ENCODE measurements around the gene LGI1. TPM values are rescaled to one million over a fixed set of nuclear protein-coding genes. Genes with fewer than 3 reads are reported as not detected.

Gene LGI1
- polyA plus RNA-seq, 3 donors: 0.03 TPM; not detected in 2

GRCh38 chr10:93722550-93722949 lies 35.2 kb upstream of the LGI1 start:
- H3K36me3 Mint-ChIP-seq: no peaks in the 10 kb centered on the region
- TF ChIP-seq, protein P1, sequence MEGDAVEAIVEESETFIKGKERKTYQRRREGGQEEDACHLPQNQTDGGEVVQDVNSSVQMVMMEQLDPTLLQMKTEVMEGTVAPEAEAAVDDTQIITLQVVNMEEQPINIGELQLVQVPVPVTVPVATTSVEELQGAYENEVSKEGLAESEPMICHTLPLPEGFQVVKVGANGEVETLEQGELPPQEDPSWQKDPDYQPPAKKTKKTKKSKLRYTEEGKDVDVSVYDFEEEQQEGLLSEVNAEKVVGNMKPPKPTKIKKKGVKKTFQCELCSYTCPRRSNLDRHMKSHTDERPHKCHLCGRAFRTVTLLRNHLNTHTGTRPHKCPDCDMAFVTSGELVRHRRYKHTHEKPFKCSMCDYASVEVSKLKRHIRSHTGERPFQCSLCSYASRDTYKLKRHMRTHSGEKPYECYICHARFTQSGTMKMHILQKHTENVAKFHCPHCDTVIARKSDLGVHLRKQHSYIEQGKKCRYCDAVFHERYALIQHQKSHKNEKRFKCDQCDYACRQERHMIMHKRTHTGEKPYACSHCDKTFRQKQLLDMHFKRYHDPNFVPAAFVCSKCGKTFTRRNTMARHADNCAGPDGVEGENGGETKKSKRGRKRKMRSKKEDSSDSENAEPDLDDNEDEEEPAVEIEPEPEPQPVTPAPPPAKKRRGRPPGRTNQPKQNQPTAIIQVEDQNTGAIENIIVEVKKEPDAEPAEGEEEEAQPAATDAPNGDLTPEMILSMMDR (IDR thresholded peaks at IDR 0.05): no peak
- Histone ChIP-seq H3K27ac (ENCODE audit: low read depth in 1 of 2, low read length in 2 of 2) (no peak overlapping the region), H3K27me3 (ENCODE audit: control insufficient read depth in 2 of 2, insufficient read depth in 2 of 2, low read length in 2 of 2) (peaks cover 11 to 16% of the 10 kb centered on the region in 2 donors), H3K79me2 (ENCODE audit: insufficient read depth, low read length) (no peaks in the 10 kb centered on the region), H3K4me3 (replicated peaks in 1 of 3; ENCODE audit: low read depth in 2 of 3, low read length in 3 of 3) (no peak overlapping the region), H2AFZ (ENCODE audit: insufficient read depth, low read depth, low read length, poor library complexity, severe bottlenecking) (no peak overlapping the region), H4K20me1 (ENCODE audit: insufficient read depth, low read length) (no peaks in the 10 kb centered on the region), H3K4me2 (replicated peaks; ENCODE audit: extremely low read depth, low read length, poor library complexity, severe bottlenecking) (no peak overlapping the region), H3K36me3 (replicated peaks in 1 of 2; ENCODE audit: control insufficient read depth in 1 of 2, insufficient read depth in 2 of 2, low read length in 2 of 2) (no peaks in the 10 kb centered on the region), H3K9me3 (replicated peaks in 1 of 2; ENCODE audit: control insufficient read depth in 1 of 2, insufficient read depth in 1 of 2, low read length in 2 of 2) (no peaks in the 10 kb centered on the region), H3K4me1 (ENCODE audit: control insufficient read depth in 1 of 2, insufficient read depth in 2 of 2, low read length in 2 of 2) (peaks cover 13 to 18% of the 10 kb centered on the region in 2 donors), H3K9ac (ENCODE audit: insufficient read depth, low read length, poor library complexity, severe bottlenecking) (no peak overlapping the region)
- intact Hi-C loops (cut with micrococcal nuclease): no loop called here
- H3K27ac Mint-ChIP-seq: no peak overlapping the region
- peaks cover 11 to 20% (median 16%) of the 10 kb centered on the region in 3 donors for H3K27me3 Mint-ChIP-seq (ENCODE audit: low read depth in 3 of 3)
- no peak overlapping the region for H3K4me3 Mint-ChIP-seq
- peaks cover 24% of the 10 kb centered on the region for H3K4me1 Mint-ChIP-seq
- peaks cover 0 to 3% (median 0%) of the 10 kb centered on the region in 7 donors for H3K9me3 Mint-ChIP-seq
- no peak for DNase-seq

DNA sequence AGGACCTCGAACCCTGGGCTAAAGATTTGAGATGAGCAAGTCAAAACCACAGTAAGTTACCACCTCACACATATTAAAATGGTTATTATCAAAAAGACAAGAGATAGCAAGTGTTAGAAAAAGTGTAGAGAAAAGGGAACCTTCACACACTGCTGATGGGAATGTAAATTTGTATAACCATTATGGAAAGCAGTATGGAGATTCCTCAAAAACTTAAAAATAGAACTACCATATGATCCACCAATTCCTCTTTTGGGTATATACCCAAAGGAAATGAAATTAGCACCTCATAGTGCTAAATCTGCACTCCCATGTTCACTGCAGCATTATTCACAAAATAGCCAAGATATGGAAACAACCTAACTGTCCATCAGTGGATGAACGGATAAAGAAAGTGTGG lies 34.6 kb upstream of the LGI1 start:
- Mint-ChIP-seq H3K27me3 (ENCODE audit: low read depth in 3 of 3) (peaks cover 11 to 23% (median 16%) of the 10 kb centered on the region in 3 donors), H3K9me3 (peaks cover 0 to 3% (median 0%) of the 10 kb centered on the region in 7 donors), H3K4me1 (peaks cover 24% of the 10 kb centered on the region), H3K36me3 (no peaks in the 10 kb centered on the region), H3K4me3 (no peak overlapping the region), H3K27ac (no peak overlapping the region)
- no peak overlapping the region for H3K4me2 ChIP-seq (replicated peaks; ENCODE audit: extremely low read depth, low read length, poor library complexity, severe bottlenecking)
- H3K36me3 ChIP-seq (replicated peaks in 1 of 2; ENCODE audit: control insufficient read depth in 1 of 2, insufficient read depth in 2 of 2, low read length in 2 of 2): no peaks in the 10 kb centered on the region
- no CpG with 5 or more reads among the region's 2 CpGs for WGBS (ENCODE audit: insufficient coverage)
- no peak overlapping the region for H2AFZ ChIP-seq (ENCODE audit: insufficient read depth, low read depth, low read length, poor library complexity, severe bottlenecking)
- H3K27ac ChIP-seq (ENCODE audit: low read depth in 1 of 2, low read length in 2 of 2): no peak overlapping the region
- peaks cover 13 to 18% of the 10 kb centered on the region in 2 donors for H3K4me1 ChIP-seq (ENCODE audit: control insufficient read depth in 1 of 2, insufficient read depth in 2 of 2, low read length in 2 of 2)
- no peak overlapping the region for H3K9ac ChIP-seq (ENCODE audit: insufficient read depth, low read length, poor library complexity, severe bottlenecking)
- TF ChIP-seq, protein P1 (IDR thresholded peaks at IDR 0.05): no peak
- no peaks in the 10 kb centered on the region for H4K20me1 ChIP-seq (ENCODE audit: insufficient read depth, low read length)
- H3K79me2 ChIP-seq (ENCODE audit: insufficient read depth, low read length): no peaks in the 10 kb centered on the region
- no peak for DNase-seq
- no peak overlapping the region for H3K4me3 ChIP-seq (replicated peaks in 1 of 3; ENCODE audit: low read depth in 2 of 3, low read length in 3 of 3)
- H3K9me3 ChIP-seq (replicated peaks in 1 of 2; ENCODE audit: control insufficient read depth in 1 of 2, insufficient read depth in 1 of 2, low read length in 2 of 2): no peaks in the 10 kb centered on the region
- intact Hi-C loops (cut with micrococcal nuclease): no loop called here
- H3K27me3 ChIP-seq (ENCODE audit: control insufficient read depth in 2 of 2, insufficient read depth in 2 of 2, low read length in 2 of 2): peaks cover 11 to 16% of the 10 kb centered on the region in 2 donors

All from CD14-positive monocyte (primary cell).